Activated CD8-positive, alpha-beta memory T cell treated with anti-CD3 and anti-CD28 coated beads, Interleukin-2, amount 50 U/mL, for 4 hours (primary cell): ENCODE data around the gene ANO1.
A peak's percentile ranks its signal among the peaks of the same experiment; 100 is the strongest.
"Not testable (repeated sequence)": the region's sequence is repeated elsewhere in the genome, so short reads cannot be mapped to it uniquely, and the experiment has no call there.

ENCODE experiments used
- DNase-seq: peaks from one replicate; pipeline ENCODE4 v3.0.0-alpha.2; 2020

ANO1 gene

GRCh38 chr11:70200212-70200844, 122.2 kb downstream of the ANO1 start:
- no peak for DNase-seq

- DNase-seq = not testable (repeated sequence)
These were observed 122.9 kb downstream of the ANO1 start for GRCh38 chr11:70201047-70201446.

GRCh38 chr11:70201882-70202861, 124.1 kb downstream of the ANO1 start:
- DNase-seq = no peak

GRCh38 chr11:70202920-70203750, 125.0 kb downstream of the ANO1 start, which contains the start of gene FADD:
FADD (plus strand) TSS chr11:70203296; CDS start chr11:70203460, 164 bp downstream.
- DNase-seq = peak; percentile 89

DNA sequence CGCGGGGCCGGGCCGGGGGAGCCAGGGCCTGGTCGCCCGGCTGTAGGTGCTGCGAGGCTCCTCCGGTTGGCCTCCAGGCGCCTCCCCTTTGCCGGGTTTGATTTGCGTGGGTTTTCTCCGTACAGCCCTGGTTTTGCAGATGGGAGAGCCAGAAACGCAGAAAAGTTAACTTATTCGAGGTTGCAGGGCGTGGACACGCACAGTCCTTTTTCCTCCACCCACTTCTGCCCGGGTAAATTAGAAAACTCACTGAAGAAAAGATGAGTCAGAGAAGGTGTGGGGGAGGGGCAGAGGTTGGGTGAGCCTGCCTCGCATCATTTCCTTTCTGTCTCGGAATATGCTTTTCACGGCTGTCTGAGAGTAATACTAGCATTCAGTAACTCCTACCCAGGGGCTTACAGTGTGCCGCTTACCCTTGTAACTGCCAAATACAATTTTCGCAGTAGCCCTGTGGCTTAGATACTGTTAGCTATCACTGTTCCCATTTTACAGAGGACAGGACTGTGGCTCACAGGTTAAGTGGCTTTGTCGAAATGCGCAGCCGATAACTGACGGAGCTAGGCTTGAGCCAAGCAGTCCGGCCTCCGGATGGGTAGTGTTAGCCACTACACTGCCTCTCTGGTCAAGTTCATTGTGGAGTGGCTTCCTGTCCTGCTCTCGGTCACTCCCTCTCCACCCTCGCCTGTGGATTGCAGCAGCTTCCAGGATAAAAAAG, 125.8 kb downstream of the ANO1 start:
- DNase-seq = peak; percentile 91

GRCh38 chr11:70204466-70204799, 126.3 kb downstream of the ANO1 start:
- DNase-seq = no peak

DNA sequence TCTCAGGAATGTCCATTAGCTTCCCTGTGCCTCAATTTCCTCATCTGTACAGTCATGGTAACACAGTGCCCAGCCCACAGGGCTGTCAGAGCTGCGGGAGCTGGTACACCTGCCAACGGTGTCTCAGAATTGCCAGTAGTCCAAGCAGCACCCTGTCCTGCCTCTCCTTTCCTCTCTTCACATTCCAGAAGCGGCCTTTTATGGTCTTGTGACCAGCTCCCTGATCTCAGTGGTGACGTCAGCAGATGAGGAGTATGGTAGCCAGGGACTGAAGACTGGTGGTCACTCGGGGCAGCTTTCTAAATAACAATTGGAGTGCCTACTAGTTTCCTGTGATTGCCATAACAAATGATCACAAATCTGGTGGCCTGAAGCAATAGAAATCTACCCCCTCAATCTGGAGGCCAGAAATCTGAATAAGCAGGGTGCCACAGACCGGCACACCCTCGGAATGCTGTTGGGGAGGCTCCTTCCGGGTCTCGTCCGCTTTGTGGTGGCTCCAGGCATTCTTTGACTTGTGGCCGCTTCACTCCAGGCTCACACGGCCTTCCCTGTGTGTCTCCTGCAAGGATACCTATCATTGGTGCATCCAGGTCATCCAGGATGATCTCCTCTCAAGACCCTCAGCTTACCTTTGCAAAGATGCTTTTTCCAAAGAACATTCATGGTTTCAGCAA, 127.1 kb downstream of the ANO1 start:
- DNase-seq = no peak

- DNase-seq = no peak
These were observed 127.6 kb downstream of the ANO1 start for GRCh38 chr11:70205766-70206165.

DNA sequence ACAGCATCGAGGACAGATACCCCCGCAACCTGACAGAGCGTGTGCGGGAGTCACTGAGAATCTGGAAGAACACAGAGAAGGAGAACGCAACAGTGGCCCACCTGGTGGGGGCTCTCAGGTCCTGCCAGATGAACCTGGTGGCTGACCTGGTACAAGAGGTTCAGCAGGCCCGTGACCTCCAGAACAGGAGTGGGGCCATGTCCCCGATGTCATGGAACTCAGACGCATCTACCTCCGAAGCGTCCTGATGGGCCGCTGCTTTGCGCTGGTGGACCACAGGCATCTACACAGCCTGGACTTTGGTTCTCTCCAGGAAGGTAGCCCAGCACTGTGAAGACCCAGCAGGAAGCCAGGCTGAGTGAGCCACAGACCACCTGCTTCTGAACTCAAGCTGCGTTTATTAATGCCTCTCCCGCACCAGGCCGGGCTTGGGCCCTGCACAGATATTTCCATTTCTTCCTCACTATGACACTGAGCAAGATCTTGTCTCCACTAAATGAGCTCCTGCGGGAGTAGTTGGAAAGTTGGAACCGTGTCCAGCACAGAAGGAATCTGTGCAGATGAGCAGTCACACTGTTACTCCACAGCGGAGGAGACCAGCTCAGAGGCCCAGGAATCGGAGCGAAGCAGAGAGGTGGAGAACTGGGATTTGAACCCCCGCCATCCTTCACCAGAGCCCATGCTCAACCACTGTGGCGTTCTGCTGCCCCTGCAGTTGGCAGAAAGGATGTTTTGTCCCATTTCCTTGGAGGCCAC, 128.3 kb downstream of the ANO1 start:
- no peak for DNase-seq

- no peak for DNase-seq
These were observed 128.9 kb downstream of the ANO1 start for GRCh38 chr11:70206982-70207376.

GRCh38 chr11:70207531-70208131, 129.5 kb downstream of the ANO1 start:
- DNase-seq = no peak

- DNase-seq = no peak
These were observed 131.3 kb downstream of the ANO1 start for GRCh38 chr11:70209391-70209912.

- DNase-seq = no peak
These were observed 132.0 kb downstream of the ANO1 start for GRCh38 chr11:70210051-70210501.

- no peak for DNase-seq
These were observed 132.4 kb downstream of the ANO1 start for GRCh38 chr11:70210530-70210929.

GRCh38 chr11:70212227-70212811, 134.2 kb downstream of the ANO1 start:
- DNase-seq = no peak

DNA sequence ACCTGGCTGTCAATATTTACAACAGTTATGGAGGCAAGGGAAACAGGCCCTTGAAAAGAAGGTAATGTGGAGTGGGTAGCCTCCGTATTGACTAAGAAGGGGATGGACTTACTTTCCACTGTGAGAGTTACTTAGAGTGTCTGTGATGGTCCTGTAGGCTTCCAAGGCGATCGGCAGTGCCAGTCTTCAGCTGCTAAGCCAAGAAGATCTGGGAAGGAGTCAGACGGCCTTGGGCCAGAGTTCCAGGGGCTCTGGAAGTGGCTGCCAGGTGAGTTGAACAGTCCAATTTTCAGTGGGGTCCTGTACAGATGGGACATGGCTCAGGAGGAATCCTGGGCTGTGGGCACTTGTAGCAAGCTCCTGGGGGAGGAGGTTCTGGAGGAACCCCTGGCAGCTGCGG, 139.3 kb downstream of the ANO1 start:
- not testable (repeated sequence) for DNase-seq

- not testable (repeated sequence) for DNase-seq
These were observed 140.0 kb downstream of the ANO1 start for GRCh38 chr11:70218076-70218475.

GRCh38 chr11:70220136-70220535, 142.0 kb downstream of the ANO1 start:
- no peak for DNase-seq

GRCh38 chr11:70220920-70221319, 142.8 kb downstream of the ANO1 start:
- no peak for DNase-seq

DNA sequence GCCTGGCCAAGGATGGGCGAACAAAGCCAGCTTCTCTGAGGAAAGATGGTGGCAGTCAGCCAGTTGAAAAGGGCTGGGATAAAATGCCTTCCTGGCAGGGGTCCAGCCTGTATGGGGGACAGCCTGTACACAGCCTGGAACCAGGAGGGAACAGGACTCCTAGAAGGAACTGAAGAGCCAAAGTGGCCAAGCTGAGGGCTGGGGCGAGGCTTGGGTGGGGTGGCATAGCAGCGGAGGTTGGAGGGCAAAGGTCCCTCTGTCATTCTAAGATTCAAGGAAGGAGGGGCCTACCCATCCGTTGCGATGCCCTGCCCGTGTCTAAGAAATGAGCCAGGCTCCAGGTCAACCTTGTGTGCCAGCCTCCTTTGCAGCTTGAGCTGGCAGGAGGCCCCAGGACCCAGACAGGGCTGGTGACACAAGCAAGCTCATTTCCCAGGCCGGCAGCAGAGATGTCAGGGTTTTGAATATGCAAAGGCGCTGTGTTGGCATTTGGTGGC, 147.6 kb downstream of the ANO1 start:
- no peak for DNase-seq
